NCI-H510A (cell line): ENCODE data around the gene TMEM19.

ENCODE experiments used
- DNase-seq: peaks from one replicate; lab custom pipeline; 2025; lab: John Stamatoyannopoulos, UW

TMEM19 gene

DNA sequence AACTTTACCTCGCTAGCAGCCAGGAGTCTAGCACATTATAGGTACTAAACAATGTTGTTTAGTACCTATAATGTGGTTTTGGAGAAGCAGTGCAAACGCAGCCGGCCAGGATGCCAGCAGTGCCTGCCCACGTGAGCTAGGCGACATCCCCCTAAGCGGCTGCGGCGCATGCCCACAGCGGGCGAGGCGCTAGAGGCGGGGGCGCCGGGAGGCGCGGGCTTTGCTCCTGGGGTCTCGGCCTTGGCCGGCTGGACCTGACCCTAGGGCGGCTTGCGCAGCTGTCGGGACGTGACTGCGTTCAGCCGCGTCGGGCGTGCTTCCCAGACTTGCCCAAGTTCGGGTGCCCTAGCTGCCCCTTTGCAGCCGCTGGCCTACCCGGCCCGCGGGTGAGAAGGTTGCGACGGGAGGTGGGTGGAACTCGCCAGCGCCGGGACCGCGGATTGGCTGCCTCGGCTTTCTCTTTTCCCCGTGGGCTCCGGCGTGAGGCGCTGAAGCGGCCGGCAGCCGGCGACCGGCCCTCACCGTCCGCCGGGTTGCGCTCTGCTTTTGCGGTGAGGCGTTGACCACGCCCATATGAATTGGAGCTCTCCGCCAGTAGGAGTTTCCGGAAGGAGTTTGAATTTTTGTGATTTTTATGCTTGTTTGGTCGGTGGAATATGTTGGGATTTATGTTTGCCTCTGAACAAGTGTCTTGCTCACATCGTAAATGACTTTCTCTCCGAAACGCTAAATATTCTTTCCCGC lies at the start of gene TMEM19:
TSS of gene TMEM19 (plus strand) at position 169 of the 744 bp plus-strand sequence. CDS start 599 bp downstream, outside the sequence.
- peak; percentile 89 for DNase-seq

DNA sequence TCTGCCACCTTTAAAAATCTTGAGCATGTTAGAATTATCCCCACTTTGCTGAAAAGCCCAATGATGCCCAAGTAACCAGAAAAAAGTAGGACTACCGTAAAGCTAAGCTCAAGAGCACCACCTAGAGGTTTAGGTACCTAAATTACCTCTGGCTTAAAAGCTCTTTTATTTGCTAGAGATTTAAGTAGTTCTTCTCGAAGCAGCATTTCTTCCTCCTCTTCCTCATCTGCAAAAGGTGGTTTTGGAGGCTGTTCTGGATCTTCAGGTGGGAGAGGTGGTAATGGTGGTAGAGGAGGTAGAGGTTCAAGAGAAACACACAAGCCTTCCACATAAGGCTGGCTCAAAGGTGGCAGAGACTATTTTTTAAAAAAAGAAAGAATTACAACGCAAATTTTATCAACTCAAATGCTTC lies 49.2 kb upstream of the TMEM19 start:
- peak; percentile 40 for DNase-seq

DNA sequence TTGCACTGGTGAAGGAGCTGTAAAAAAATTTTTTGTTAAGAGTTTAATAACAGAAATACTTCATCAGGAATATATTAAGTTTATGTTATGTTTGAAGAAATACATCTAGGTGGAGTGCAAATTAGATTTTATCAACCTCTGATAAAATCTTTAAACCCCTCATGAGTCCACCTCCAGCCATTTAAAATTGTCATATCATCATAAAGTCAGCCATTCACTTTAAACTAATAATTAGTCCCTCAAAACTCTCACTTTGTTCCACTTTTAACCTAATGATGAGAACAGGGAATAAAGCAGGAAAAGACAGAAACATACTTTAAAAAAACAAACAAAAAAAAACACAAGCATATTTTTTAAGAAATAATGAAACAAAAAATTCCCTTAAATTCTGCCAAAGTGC lies 47.4 kb upstream of the TMEM19 start:
- DNase-seq, result no peak

DNA sequence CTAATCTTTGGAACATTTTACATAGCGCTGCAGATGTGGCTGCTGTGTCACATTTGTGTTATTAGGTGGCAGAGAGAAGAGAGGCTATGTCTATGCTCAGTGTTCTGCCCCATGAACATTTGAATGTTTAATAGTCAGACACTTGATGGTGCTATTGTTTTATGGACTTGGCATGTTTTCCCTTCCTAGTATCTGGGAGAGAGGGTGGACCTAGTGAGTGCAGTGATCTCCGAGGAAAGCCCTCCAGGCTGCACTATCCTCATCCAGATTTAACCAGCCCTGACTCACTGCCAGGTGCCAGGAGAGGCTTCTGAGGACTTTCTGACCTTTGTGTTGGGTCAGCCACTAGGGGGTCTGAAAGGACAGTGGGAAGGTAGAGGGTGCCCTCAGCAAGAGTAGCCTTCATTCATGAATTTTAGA lies 46.5 kb upstream of the TMEM19 start:
- no peak for DNase-seq

DNA sequence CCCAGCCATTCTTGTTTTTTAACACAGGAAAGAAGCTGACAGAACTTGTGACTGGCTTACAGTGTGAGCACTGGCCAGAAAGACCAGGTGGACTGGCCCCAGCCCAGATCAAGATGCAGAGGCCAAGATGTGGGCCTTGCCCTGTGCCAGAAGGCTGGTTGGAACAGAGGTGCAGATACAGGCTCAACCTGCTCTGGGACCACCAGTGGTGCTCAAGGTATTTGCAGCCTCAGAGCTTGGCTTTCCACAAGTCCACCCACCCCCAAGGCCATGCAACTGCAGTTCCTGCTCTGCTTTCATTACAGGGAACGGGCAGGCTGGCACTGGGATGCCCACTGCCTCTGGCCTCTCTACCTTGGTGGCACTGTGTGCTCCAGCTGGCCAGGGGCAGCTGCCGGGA lies 45.6 kb upstream of the TMEM19 start:
- DNase-seq, result no peak

DNA sequence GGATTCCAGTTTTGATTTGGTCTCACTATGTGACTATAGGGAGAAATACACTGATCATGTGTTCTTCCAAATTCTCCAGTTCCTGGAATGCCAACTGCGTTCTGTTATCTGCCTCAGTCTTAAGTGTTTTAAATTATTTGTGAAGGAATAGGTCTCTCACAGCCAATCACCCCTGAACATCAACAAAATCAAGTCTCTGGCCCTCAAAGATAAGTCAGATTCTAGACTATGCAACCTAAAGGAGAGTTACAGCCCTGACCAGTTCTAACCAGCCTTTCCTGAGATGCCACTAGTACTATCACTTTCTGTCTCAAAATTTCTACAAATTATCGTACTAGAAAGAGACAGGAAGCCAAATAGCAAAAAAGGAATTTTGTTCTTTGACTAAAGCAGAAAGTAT lies 44.5 kb upstream of the TMEM19 start:
- DNase-seq, result no peak

DNA sequence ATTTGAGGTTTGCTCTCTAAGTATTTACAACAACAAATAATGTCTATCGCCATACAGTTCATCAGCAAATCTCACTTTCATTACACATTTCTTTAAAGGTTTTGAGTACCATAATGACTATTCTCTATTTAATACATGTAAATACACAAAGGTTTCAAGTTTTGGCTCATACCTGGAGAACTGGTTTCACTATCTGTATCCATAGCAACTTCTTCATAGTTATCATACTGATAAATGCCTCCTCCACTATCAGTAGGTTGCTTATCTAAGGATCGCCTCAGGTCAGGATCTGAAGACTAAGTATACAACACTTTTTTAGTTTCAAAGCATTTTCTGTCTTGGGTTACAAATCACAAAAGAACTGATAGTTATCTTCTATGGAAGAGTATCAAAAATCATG lies 43.6 kb upstream of the TMEM19 start:
- no peak for DNase-seq

DNA sequence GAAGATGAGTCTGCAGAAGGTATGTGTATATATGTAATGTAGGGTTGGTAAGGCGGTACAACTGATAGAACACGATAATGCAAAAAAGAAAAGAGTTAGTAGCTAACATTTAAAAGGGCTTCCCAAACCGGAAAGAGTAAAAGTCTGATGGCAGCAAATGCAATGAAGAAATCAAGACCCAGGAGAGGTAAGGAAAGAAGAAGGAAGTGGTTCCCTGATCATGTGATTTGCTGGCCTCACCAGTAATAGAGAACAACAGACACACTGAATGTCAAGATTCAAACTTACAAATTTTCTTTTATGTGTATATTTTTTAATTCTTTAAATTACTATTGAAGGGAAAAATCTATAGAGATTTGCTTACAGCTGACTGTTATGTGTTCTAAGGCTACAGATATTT lies 40.6 kb upstream of the TMEM19 start:
- DNase-seq, result no peak

DNA sequence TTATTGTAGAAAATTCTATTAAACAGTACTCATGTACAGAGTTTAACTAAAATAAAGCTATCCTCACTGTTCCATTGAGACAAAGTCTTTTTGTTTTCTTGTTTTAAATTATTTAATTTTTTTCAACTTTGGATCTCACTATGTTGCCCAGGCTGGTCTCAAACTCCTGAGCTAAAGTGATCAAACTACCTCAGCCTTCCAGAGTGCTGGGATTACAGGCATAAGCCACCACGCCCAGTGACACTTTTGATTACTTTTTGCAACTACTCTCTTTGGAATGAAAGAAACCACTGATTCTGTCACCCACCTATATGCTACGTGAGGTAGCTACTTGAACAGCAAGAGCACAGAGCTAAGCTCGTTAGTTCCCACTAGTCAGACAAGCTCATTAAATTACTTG lies 39.4 kb upstream of the TMEM19 start:
- DNase-seq, result no peak

DNA sequence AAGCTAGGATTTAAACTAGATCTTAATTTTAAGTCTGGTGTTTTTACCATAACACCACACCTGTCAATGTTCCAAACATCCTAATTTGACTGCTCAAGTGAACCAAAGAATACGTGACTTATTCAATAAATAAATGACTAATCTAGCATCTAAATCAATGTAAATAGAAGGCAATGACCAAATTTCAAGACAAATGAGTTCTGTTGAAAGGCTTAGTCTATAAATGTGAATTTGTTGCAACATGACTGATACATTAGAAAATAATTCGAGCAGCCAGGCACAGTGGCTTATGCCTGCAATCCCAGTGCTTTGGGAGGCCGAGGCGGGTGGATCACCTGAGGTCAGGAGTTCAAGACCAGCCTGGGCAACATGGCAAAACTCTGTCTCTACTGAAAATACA lies 37.3 kb upstream of the TMEM19 start:
- DNase-seq, result no peak

DNA sequence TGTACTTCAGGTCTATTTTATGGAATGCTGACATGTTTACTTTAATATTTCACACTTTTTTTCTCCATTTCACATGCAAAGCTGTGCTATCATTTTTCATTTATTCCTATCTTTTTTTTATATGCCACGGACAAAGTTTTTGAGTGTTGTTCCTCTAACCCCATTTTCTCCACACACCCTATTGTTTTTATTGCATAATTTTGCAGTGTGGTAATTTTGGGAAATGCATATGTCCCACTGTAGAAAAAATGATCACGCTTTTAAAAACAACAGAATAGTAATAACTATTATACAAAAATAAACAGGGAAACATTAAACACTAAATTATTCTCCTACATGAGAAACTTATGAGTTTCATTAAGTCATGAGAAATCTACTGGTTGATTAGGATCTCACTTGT lies 36.5 kb upstream of the TMEM19 start:
- no peak for DNase-seq

DNA sequence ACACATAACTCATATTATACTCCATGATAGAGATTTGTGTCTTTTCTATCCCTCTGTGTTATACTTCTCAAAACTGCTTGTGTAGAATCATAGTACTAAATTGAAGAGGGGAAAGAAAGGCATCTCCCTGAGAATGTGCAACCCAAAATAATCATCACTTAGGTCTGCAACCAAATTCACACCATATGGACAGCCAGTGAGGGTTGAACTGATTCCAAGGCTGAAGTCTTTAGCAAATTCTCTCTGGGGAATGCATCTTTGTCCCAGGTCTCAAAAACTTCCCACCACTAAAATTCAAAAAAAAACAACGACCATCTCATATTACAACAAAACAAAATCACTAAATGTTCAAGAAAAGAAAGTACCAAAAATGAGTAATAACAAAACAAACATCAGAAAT lies 33.2 kb upstream of the TMEM19 start:
- DNase-seq, result no peak

DNA sequence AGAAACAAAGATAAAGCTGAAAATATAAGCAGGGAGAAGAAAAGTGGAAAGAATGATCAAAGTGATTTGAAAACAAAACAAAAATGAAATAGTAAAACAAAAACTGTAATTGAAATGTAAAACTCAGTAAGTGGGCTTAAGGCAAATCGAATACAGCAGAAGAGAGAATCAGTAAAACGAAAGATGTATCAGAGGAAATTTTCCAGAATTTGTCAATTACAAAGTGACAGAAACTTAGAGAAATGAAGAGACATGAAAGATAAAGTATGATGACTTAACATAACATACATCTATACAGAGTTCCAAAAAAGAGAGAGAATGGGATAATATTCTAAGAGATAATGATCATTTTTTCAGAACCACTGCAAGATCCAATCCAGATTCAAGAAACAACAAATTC lies 32.7 kb upstream of the TMEM19 start:
- no peak for DNase-seq

DNA sequence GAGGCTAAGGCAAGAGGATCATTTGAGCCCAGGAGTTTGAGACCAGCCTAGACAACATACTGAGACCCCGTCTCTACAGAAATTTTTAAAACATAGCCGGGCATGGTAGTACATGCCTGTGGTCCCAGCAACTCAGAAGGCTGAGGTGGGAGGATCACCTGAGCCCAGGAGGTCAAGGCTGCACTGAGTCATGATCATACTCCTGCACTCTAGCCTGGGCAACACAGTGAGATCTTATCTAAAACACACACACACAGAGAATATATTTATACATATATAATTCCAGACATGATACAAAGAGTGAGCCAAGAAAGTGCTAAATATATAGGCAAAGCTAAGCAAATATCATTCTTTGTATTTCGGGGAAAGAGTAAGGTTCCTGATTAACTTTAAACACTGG lies 31.7 kb upstream of the TMEM19 start:
- DNase-seq, result no peak

DNA sequence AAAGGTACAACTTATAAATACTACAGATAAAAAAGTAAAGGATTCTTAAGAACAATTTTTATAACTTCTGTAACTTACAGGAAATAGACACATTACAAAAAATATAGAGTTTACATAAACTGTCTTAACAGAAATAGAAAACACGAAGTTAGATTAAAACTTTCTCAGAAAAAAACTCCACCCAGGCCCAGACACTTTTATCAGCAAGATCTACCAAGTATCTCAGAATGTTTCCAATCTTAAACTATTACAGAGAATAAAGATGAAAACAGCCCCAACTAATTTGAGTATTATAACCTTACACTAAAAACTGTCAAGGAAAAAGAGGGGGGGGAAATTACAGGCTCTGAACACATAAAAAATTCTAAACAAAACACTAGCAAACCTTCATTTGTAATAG lies 30.4 kb upstream of the TMEM19 start:
- DNase-seq, result no peak

DNA sequence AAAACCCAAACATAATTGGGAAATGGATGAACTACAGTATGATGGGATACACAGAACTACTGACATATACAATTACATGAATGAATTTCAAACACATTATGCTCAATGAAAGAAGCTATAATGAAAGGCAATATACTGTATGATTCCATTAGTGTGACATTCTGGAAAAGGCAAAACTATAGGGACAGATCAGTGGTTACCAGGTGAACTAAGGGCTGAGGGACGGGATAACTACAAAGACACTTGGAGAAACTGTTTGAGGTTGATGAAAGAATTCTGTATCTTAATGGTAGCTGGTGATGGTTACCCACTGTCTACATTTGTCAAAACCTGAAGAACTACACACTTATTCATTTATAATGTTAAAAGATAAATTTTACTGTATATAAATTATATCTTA lies 30.0 kb upstream of the TMEM19 start:
- no peak for DNase-seq

DNA sequence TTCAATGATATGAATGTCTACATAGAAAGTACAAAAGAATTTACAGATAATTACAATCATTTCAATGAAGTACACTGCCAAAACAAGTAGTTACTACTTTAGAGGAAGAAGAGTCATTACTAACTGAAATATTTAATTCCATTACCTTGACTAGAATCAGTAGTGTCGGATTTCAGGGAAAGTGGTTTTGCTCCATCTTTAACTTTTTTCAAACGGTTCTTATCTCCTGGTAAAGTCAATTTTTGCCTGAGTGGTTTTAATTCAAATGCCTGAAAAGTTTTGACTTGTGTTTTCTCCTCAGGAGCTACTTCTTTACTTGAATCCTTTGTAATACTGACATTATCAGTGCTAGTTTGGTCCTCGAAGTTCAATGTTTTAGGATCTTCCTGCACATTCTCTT lies 29.1 kb upstream of the TMEM19 start:
- DNase-seq, result no peak

DNA sequence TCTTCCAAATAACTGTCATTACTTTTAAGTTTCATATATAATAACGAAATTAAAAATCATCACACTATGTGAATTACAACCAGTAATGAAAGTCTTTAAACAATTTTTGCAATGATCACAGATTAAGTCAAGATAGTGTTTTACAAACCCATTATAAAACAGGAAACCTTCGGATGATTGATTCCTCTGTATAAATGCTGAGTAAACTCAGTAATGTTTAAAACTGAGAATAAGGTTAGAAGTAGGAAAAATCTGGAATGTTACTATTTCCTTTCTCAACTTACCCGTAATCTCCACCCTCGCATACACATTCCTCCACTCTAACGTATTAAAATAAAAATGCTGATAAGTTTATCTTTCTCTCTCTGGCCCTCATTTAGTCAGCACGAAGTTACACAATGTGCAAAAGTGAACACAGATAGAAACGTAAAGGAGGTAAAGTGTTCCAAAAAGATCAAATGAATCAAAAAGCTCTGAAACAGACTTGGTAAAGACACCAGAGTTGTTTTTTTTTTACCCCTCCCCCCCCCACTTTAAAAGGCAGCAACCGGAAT lies 23.8 kb upstream of the TMEM19 start:
- no peak for DNase-seq

DNA sequence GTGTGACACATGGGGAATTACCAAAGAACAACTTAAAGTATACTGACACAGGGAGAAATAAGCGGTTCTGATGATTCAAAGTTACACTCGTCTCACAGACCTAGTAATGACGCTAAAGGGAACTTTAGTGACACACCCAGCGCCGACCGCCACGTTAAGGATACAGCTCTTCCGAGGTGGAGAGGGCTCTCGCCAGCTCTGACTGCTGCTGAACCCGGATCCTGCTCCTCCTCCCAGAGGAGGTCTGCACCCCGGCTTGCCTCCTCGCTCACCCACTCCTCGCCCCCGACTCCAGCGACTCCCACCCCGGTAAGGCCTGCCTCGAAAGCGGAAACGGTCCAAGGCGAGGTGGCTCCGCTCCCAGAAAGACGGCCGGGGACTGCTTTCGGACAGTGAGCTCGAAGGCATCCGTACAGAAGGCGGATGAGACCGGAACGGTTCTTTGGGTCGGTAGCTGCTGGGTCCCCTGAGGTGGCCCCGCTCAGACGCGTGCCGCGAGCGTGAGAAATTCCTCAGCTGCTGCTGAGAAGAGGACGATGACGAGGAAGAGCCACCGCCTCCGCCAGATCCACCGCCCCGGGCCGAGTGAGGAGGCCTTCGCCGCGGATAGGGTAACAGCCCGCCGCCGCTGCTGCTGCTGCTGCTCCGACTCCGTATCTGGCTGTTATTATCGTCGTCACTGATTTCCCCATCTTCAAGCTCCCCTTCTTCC lies 22.9 kb upstream of the TMEM19 start:
- peak; percentile 21 for DNase-seq

DNA sequence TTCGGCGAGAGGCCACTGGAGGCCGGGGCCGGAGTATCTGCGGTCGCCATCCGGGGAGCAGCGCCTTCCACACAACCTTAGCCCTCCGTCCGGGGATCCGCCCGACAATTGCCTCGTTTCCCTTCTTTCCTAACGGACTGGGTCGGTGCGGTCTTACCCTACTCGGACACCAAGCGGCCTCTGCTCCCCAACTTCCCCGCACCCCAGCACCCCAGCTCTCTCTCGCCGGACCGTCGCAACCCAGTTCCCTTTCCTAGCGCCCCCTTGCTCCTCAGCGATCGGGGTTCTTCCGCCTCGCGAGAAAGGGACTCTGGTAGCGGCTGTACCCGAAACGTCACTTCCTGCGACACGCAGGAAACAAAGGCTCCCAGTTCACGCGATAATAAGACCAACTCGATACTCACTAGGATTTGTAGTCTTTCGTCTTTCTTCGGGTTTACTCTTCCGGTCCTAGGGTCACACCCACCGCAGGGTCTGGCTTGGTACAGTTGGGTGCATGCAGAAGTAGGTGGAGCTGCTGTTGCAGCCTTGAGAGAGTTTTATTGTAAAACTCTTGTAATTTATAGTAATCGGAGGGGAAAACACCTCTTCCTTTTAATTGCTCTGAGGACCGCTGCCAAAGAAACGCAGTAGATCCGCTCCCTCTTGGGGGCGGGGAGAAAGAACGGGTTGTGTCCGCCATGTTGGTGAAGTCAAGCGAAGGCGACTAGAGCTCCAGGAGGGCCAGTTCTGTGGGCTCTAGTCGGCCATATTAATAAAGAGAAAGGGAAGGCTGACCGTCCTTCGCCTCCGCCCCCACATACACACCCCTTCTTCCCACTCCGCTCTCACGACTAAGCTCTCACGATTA lies 22.1 kb upstream of the TMEM19 start, which contains the start of the genes THAP2 and ZFC3H1:
TSS of gene THAP2 (plus strand) at position 741 of the 850 bp plus-strand sequence. CDS start 209 bp downstream, outside the sequence.
TSS of gene ZFC3H1 (minus strand) at position 288 of the 850 bp plus-strand sequence. CDS start at position 50, 238 bp downstream.
- DNase-seq, result peak; percentile 98

DNA sequence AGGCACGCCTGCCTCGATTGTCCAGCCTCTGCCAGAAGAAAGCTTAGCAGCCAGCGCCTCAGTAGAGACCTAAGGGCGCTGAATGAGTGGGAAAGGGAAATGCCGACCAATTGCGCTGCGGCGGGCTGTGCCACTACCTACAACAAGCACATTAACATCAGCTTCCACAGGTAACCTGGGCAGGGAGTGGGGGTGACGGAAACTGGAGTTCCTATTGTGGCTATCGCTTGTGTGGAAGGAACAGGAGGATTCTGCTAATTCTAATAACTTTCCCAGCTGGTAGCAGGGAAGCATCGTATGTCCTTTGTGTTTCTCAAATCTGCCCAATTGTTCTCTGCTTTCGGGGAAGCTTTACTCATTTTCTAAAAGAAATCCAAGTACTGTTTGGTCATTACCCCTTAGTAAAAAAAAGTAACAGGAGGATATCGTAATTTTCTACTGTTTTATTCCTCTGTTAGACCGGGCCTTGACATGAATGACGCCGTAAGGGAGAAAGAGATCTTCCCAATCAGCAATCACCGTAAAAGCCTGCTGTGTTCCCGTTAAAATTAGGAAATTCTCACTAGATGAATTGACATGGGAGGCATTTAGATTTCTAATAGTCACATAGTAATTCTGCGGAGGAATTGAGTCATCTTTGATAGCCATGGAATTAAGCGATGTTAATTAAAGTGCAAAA lies 21.3 kb upstream of the TMEM19 start:
- no peak for DNase-seq

DNA sequence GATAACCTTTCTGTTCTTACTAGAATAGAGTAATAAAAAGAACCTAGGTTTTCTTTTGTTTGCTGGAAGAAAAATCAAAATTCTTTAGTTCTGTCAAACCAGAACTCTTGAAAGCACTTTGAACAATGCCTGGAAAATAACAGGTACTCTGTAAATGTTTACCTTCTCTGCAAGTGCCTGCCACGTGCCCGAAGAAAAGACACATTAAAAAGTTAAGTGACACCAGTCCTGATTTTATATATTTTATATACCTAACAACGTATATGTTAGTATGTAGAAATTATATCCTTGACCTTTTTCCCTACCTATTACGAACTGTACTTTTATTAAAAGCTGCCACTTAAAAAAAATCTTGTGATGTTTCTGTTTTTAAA lies 20.8 kb upstream of the TMEM19 start:
- no peak for DNase-seq
